ENCODE results near the gene SEPTIN10.

The SEPTIN10 gene

GRCh38 chr2:109611467-109612095, 2.2 kb downstream of the SEPTIN10 start:
- ChIA-PET POLR2A (interaction anchor here (0.7 kb wide), 2 partner anchors 117 to 485 kb away, joined by 3 read pairs; no protein-coding TSS in a partner anchor), CTCF (interaction anchor here (0.5 to 8.7 kb wide), 3 partner anchors 10 to 609 kb away, joined by 3 to 76 read pairs (median 5); no protein-coding TSS in a partner anchor)
- Histone ChIP-seq H3K9me3 (ENCODE audit: control insufficient read depth, insufficient read depth, low read depth, low read length) (no peaks in the 10 kb centered on the region), H3K27ac (ENCODE audit: extremely low read depth, low read depth, low read length) (no peak overlapping the region), H3K4me1 (ENCODE audit: control insufficient read depth, insufficient read depth, low read length) (peaks cover 19% of the 10 kb centered on the region), H3K4me3 (ENCODE audit: low read depth, low read length) (no peak overlapping the region), H3K36me3 (ENCODE audit: control insufficient read depth in 2 of 2, insufficient read depth in 1 of 2, low read length in 2 of 2) (no peaks in the 10 kb centered on the region; a peak in 1 of 3 replicates)
- TF ChIP-seq, protein P1, sequence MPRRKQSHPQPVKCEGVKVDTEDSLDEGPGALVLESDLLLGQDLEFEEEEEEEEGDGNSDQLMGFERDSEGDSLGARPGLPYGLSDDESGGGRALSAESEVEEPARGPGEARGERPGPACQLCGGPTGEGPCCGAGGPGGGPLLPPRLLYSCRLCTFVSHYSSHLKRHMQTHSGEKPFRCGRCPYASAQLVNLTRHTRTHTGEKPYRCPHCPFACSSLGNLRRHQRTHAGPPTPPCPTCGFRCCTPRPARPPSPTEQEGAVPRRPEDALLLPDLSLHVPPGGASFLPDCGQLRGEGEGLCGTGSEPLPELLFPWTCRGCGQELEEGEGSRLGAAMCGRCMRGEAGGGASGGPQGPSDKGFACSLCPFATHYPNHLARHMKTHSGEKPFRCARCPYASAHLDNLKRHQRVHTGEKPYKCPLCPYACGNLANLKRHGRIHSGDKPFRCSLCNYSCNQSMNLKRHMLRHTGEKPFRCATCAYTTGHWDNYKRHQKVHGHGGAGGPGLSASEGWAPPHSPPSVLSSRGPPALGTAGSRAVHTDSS (tag by site-specific recombination; IDR thresholded peaks at IDR 0.05), result no peak
- TF ChIP-seq, protein P2, sequence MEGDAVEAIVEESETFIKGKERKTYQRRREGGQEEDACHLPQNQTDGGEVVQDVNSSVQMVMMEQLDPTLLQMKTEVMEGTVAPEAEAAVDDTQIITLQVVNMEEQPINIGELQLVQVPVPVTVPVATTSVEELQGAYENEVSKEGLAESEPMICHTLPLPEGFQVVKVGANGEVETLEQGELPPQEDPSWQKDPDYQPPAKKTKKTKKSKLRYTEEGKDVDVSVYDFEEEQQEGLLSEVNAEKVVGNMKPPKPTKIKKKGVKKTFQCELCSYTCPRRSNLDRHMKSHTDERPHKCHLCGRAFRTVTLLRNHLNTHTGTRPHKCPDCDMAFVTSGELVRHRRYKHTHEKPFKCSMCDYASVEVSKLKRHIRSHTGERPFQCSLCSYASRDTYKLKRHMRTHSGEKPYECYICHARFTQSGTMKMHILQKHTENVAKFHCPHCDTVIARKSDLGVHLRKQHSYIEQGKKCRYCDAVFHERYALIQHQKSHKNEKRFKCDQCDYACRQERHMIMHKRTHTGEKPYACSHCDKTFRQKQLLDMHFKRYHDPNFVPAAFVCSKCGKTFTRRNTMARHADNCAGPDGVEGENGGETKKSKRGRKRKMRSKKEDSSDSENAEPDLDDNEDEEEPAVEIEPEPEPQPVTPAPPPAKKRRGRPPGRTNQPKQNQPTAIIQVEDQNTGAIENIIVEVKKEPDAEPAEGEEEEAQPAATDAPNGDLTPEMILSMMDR (tag by site-specific recombination; IDR thresholded peaks at IDR 0.05), result no peak
- 0 out of 2 replicates have a peak, but pooled peaks have one; percentile 23 for TF ChIP-seq ZNF561 (tag by site-specific recombination; IDR thresholded peaks at IDR 0.05; ENCODE audit: borderline replicate concordance)
- no peak for TF ChIP-seq ZNF391 (tag by site-specific recombination; IDR thresholded peaks at IDR 0.05; ENCODE audit: borderline replicate concordance, low read depth)
- TF ChIP-seq TRIM28 (IDR thresholded peaks at IDR 0.05; ENCODE audit: borderline replicate concordance, low read length), result peak; percentile 28; the same call in 1 of the 2 replicates
- no peak for TF ChIP-seq ZNF530 (tag by site-specific recombination; IDR thresholded peaks at IDR 0.05; ENCODE audit: low read depth)

DNA sequence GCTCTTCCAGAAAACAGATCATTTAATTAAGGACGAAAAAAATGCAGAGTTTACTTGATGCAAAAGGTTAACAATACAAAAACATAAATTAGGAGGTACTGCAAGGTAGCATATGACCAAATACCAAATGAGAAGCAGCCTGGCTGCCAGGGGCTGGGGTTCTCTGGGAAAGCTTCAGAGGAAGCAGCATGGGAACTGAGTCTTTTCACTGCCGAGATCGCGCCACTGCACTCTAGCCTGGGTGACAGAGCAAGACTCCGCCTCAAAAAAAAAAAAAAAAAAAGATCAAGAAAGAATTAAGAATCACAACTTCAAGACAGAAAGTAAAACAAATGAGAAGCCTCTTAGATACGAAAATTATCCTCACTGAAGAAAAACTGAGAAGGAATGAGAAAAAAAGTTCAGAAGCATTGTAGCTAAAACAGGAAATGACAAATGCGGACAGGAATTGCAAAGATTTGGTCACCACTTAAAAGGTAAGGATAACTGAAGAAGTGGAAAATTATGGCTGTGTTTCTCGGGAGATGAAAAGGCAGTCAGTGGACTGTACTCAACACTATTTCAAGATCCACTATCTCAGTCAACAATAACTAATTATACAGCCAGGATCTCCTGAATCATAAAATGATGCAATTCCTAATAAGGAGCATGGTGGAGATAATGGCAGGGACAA, 4.3 kb downstream of the SEPTIN10 start:
- no peak overlapping the region; the same call in 1 of the 2 replicates for H3K27ac ChIP-seq (ENCODE audit: extremely low read depth, low read depth, low read length)
- H3K9me3 ChIP-seq (ENCODE audit: control insufficient read depth, insufficient read depth, low read depth, low read length), result no peaks in the 10 kb centered on the region
- H3K4me3 ChIP-seq (ENCODE audit: low read depth, low read length), result peak overlapping the region; percentile 13
- ChIA-PET POLR2A (interaction anchor here (0.7 kb wide), 1 partner anchor 8 kb away, joined by 3 read pairs; no protein-coding TSS in a partner anchor), CTCF (interaction anchor here (8.7 kb wide), 1 partner anchor 64 kb away, joined by 76 read pairs; no protein-coding TSS in a partner anchor)
- no peaks in the 10 kb centered on the region; a peak in 1 of 3 replicates for H3K36me3 ChIP-seq (ENCODE audit: control insufficient read depth in 2 of 2, insufficient read depth in 1 of 2, low read length in 2 of 2)
- H3K4me1 ChIP-seq (ENCODE audit: control insufficient read depth, insufficient read depth, low read length), result peaks cover 17% of the 10 kb centered on the region
- TF ChIP-seq, protein P3, sequence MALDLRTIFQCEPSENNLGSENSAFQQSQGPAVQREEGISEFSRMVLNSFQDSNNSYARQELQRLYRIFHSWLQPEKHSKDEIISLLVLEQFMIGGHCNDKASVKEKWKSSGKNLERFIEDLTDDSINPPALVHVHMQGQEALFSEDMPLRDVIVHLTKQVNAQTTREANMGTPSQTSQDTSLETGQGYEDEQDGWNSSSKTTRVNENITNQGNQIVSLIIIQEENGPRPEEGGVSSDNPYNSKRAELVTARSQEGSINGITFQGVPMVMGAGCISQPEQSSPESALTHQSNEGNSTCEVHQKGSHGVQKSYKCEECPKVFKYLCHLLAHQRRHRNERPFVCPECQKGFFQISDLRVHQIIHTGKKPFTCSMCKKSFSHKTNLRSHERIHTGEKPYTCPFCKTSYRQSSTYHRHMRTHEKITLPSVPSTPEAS (tag by site-specific recombination; IDR thresholded peaks at IDR 0.05), result no peak
- TF ChIP-seq, protein P4, sequence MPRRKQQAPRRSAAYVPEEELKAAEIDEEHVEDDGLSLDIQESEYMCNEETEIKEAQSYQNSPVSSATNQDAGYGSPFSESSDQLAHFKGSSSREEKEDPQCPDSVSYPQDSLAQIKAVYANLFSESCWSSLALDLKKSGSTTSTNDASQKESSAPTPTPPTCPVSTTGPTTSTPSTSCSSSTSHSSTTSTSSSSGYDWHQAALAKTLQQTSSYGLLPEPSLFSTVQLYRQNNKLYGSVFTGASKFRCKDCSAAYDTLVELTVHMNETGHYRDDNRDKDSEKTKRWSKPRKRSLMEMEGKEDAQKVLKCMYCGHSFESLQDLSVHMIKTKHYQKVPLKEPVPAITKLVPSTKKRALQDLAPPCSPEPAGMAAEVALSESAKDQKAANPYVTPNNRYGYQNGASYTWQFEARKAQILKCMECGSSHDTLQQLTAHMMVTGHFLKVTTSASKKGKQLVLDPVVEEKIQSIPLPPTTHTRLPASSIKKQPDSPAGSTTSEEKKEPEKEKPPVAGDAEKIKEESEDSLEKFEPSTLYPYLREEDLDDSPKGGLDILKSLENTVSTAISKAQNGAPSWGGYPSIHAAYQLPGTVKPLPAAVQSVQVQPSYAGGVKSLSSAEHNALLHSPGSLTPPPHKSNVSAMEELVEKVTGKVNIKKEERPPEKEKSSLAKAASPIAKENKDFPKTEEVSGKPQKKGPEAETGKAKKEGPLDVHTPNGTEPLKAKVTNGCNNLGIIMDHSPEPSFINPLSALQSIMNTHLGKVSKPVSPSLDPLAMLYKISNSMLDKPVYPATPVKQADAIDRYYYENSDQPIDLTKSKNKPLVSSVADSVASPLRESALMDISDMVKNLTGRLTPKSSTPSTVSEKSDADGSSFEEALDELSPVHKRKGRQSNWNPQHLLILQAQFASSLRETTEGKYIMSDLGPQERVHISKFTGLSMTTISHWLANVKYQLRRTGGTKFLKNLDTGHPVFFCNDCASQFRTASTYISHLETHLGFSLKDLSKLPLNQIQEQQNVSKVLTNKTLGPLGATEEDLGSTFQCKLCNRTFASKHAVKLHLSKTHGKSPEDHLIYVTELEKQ (tag by site-specific recombination; IDR thresholded peaks at IDR 0.05; ENCODE audit: borderline replicate concordance), result no peak
- TF ChIP-seq ZNF157 (tag by site-specific recombination; IDR thresholded peaks at IDR 0.05), result no peak
- no peak for TF ChIP-seq EGR2 (tag by site-specific recombination; IDR thresholded peaks at IDR 0.05; ENCODE audit: low read depth)
- no peak for TF ChIP-seq ZNF19 (tag by site-specific recombination; IDR thresholded peaks at IDR 0.05; ENCODE audit: low read depth)
- no peak for TF ChIP-seq KLF17 (tag by site-specific recombination; IDR thresholded peaks at IDR 0.05)
- TF ChIP-seq ZNF558 (tag by site-specific recombination; IDR thresholded peaks at IDR 0.05), result no peak
- TF ChIP-seq, protein P5, sequence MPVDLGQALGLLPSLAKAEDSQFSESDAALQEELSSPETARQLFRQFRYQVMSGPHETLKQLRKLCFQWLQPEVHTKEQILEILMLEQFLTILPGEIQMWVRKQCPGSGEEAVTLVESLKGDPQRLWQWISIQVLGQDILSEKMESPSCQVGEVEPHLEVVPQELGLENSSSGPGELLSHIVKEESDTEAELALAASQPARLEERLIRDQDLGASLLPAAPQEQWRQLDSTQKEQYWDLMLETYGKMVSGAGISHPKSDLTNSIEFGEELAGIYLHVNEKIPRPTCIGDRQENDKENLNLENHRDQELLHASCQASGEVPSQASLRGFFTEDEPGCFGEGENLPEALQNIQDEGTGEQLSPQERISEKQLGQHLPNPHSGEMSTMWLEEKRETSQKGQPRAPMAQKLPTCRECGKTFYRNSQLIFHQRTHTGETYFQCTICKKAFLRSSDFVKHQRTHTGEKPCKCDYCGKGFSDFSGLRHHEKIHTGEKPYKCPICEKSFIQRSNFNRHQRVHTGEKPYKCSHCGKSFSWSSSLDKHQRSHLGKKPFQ (tag by site-specific recombination; IDR thresholded peaks at IDR 0.05), result no peak
- TF ChIP-seq ZNF214 (tag by site-specific recombination; IDR thresholded peaks at IDR 0.05; ENCODE audit: borderline replicate concordance), result no peak
- TF ChIP-seq ELK4 (IDR thresholded peaks at IDR 0.05; ENCODE audit: borderline replicate concordance, low read depth, low read length), result no peak
- no peak for TF ChIP-seq ZNF660 (tag by site-specific recombination; IDR thresholded peaks at IDR 0.05)
- no peak for TF ChIP-seq ZBTB20 (tag by site-specific recombination; IDR thresholded peaks at IDR 0.05)
- no peak for TF ChIP-seq PRDM1 (tag by site-specific recombination; IDR thresholded peaks at IDR 0.05)
